HEK293T (cell line): ENCODE results near the gene CBX3.
"Not testable (repeated sequence)": the region's sequence is repeated elsewhere in the genome, so short reads cannot be mapped to it uniquely, and the experiment has no call there.

Source experiments
- CTCF ChIA-PET: fragments of 350-600 bp; formaldehyde crosslinking; extraction: SDS; loops from one replicate; lab custom pipeline; 2021; ENCODE audit warnings: antibody characterized with exemption, inconsistent platforms; lab: Yijun Ruan, JAX
- POLR2A ChIA-PET: fragments of 350-600 bp; formaldehyde crosslinking; extraction: SDS; loops from one replicate; lab custom pipeline; 2020; ENCODE audit warnings: antibody characterized with exemption, inconsistent platforms; lab: Yijun Ruan, JAX
- DNase-seq: peaks from one replicate; pipeline ENCODE4 v3.0.0; 2012; ENCODE audit warnings: mixed read lengths; ENCODE audit errors: extremely low spot score
- ARNT ChIP-seq: fragments of 450-650 bp; IDR thresholded peaks from 2 replicates; pipeline ENCODE4 v1.6.1; 2017; ENCODE audit warnings: mild to moderate bottlenecking
- BHLHE40 ChIP-seq: fragments of 450-650 bp; IDR thresholded peaks from 2 replicates; pipeline ENCODE4 v1.6.1; 2016; ENCODE audit warnings: mild to moderate bottlenecking, moderate library complexity, borderline replicate concordance
- CTBP1 ChIP-seq: fragments of 450-650 bp; IDR thresholded peaks from 2 replicates; pipeline ENCODE4 v1.6.1; 2016; ENCODE audit warnings: borderline replicate concordance
- ELF4 ChIP-seq: fragments of 450-650 bp; IDR thresholded peaks from 2 replicates; pipeline ENCODE4 v1.6.1; 2017; ENCODE audit warnings: antibody characterized with exemption
- FOXA1 ChIP-seq: fragments of 450-650 bp; IDR thresholded peaks from 2 replicates; pipeline ENCODE4 v1.6.1; 2016; ENCODE audit warnings: mild to moderate bottlenecking
- FOXK2 ChIP-seq: fragments of 450-650 bp; IDR thresholded peaks from 2 replicates; pipeline ENCODE4 v1.6.1; 2016; ENCODE audit warnings: mild to moderate bottlenecking
- FOXM1 ChIP-seq: fragments of 450-650 bp; IDR thresholded peaks from 2 replicates; pipeline ENCODE4 v1.6.1; 2017; ENCODE audit warnings: mild to moderate bottlenecking, borderline replicate concordance
- HDGF ChIP-seq: fragments of 450-650 bp; IDR thresholded peaks from 2 replicates; pipeline ENCODE4 v1.6.1; 2017; ENCODE audit warnings: antibody characterized with exemption, borderline replicate concordance
- L3MBTL2 ChIP-seq: fragments of 450-650 bp; conservative IDR thresholded peaks from 2 replicates; pipeline ENCODE4 v1.6.1; 2016; ENCODE audit warnings: mild to moderate bottlenecking
- LEF1 ChIP-seq: fragments of 450-650 bp; IDR thresholded peaks from 2 replicates; pipeline ENCODE4 v1.6.1; 2017; ENCODE audit warnings: mild to moderate bottlenecking, borderline replicate concordance
- NFRKB ChIP-seq: fragments of 450-650 bp; IDR thresholded peaks from 2 replicates; pipeline ENCODE4 v1.6.1; 2016; ENCODE audit warnings: mild to moderate bottlenecking, moderate library complexity
- SP1 ChIP-seq: fragments of 450-650 bp; IDR thresholded peaks from 2 replicates; pipeline ENCODE4 v1.6.1; 2017
- SUZ12 ChIP-seq: fragments of 450-650 bp; IDR thresholded peaks from 2 replicates; pipeline ENCODE4 v1.6.1; 2016; ENCODE audit warnings: mild to moderate bottlenecking
- TARDBP ChIP-seq: fragments of 450-650 bp; IDR thresholded peaks from 2 replicates; pipeline ENCODE4 v1.6.1; 2016
- ZNF384 ChIP-seq: fragments of 450-650 bp; IDR thresholded peaks from 2 replicates; pipeline ENCODE4 v1.6.1; 2016
- TF ChIP-seq, protein P1 (sequence below): fragments of 450-650 bp; IDR thresholded peaks from 2 replicates; pipeline ENCODE4 v1.6.1; 2016

The CBX3 gene

DNA sequence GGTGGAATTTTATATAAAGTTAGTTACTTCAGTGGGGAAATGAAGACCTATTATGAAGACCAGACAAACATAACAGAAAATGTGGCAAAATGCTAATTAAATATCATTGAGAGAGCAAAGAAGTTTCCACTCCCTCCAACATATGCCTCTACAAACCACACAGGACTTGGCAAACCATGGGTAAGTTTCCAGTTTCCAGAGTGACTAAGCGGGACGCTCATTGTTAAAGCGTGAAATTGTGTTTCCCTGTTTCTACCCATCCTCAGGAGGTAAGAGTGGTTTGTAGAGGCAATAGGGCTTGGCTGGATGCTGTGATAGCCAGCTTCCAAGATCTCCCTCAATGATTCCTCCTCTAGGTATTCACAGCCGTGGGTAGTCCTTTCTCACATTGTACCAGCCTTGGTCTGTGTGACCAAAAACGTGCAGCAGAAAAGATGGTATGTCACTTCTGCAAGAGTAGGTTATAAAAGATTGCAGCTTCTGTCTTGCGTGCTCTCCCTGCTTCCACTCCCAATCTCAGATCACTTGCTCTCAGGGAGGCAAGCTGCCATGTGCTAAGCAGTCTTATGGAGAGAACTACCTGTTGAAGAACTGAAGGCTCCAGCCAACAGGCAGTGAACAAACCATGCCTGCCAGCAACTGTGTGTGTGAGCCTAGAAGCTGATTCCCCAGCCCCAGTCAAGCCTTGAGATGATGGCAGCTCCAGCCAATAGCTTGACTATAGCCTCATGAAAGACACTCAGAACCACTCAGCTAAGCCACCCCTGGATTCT lies 35.7 kb downstream of the CBX3 start:
- DNase-seq: no peak
- CTCF ChIA-PET: no interaction called here
- POLR2A ChIA-PET: interaction anchor here (0.8 to 1.2 kb wide), 2 partner anchors 10 to 37 kb away, joined by 3 to 4 read pairs; no protein-coding TSS in a partner anchor
- TF ChIP-seq L3MBTL2 (no peak), SP1 (no peak), FOXA1 (no peak), FOXM1 (no peak), SUZ12 (no peak), BHLHE40 (no peak), HDGF (no peak), ARNT (no peak), ELF4 (no peak), LEF1 (no peak), ZNF384 (no peak)
- TF ChIP-seq, protein P1, sequence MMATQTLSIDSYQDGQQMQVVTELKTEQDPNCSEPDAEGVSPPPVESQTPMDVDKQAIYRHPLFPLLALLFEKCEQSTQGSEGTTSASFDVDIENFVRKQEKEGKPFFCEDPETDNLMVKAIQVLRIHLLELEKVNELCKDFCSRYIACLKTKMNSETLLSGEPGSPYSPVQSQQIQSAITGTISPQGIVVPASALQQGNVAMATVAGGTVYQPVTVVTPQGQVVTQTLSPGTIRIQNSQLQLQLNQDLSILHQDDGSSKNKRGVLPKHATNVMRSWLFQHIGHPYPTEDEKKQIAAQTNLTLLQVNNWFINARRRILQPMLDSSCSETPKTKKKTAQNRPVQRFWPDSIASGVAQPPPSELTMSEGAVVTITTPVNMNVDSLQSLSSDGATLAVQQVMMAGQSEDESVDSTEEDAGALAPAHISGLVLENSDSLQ: no peak

DNA sequence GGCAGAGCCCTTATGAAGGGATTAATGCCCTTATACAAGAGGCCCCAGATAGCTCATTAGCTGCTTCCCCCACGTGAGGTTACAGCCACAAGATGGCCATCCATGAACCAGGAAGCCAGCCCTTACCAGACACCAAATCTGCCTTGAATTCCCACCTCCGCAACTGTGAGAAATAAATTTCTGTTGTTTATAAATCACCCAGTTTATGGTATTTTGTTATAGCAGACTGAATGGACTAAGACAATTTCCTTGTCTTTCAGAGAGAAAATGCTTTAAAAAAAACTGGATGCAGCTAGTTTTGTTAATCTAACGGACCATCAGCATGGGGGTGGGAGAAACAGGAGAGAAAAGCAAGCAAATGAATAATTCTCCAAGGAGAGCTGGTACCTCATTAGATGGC lies 36.5 kb downstream of the CBX3 start:
- POLR2A ChIA-PET: interaction anchor here (0.8 to 1.3 kb wide), 3 partner anchors 11 to 38 kb away, joined by 3 to 4 read pairs (median 3); no protein-coding TSS in a partner anchor
- DNase-seq: no peak
- no peak for TF ChIP-seq FOXA1
- TF ChIP-seq HDGF: no peak
- TF ChIP-seq FOXM1: no peak
- TF ChIP-seq ARNT: no peak
- TF ChIP-seq TARDBP: no peak
- no peak for TF ChIP-seq SUZ12
- TF ChIP-seq, protein P1: no peak
- no peak for TF ChIP-seq NFRKB
- TF ChIP-seq LEF1: no peak
- TF ChIP-seq L3MBTL2: no peak
- TF ChIP-seq FOXK2: no peak
- TF ChIP-seq ELF4: no peak
- no peak for TF ChIP-seq ZNF384
- CTCF ChIA-PET: no interaction called here

DNA sequence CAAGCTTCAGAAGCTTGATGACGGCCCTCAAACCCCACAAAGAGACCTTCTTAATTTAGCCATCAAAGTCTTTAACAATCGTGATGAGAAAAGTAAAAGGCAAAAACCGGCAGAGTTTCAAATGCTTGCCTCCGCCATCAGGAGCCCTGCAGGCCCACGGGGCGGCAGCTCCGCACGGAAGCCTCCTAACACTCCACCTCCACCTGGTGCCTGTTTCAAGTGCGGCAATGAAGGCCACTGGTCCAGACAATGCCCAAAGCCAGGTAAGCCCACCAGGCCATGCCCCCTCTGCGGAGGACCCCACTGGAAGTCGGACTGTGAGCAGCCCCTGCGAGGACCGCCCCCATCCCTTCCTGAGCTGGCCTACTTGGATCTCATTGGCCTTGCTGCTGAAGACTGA lies 43.6 kb downstream of the CBX3 start:
- TF ChIP-seq NFRKB: no peak
- no peak for TF ChIP-seq BHLHE40
- TF ChIP-seq SP1: no peak
- TF ChIP-seq SUZ12: no peak
- no peak for TF ChIP-seq L3MBTL2
- no peak for TF ChIP-seq ELF4
- no peak for TF ChIP-seq HDGF
- no peak for TF ChIP-seq FOXA1
- TF ChIP-seq LEF1: no peak
- no peak for TF ChIP-seq ARNT
- ChIA-PET CTCF (no interaction called here), POLR2A (interaction anchor here (1.2 kb wide), 1 partner anchor 45 kb away, joined by 3 read pairs; the partner anchor contains the start of gene HNRNPA2B1)
- no peak for DNase-seq

DNA sequence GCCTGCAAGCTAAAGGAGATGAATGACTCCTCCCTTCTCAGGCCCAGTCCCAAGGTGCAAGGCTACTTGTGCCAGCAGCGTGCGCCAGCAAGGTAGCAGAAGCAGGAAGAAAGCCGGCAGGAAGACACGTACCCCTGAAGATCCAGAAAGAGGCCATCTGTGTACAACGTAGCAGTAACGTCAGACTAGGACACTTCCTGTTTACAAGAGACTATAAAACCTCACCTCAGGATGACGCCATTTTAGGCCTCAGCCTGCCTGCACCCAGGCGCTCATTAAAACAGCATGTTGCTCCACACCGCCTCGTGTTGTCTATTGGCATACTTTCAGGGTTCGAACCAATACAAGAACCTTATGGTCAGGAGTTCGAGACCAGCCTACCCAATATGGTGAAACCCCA lies 48.7 kb downstream of the CBX3 start:
- POLR2A ChIA-PET: no interaction called here
- CTCF ChIA-PET: no interaction called here

DNA sequence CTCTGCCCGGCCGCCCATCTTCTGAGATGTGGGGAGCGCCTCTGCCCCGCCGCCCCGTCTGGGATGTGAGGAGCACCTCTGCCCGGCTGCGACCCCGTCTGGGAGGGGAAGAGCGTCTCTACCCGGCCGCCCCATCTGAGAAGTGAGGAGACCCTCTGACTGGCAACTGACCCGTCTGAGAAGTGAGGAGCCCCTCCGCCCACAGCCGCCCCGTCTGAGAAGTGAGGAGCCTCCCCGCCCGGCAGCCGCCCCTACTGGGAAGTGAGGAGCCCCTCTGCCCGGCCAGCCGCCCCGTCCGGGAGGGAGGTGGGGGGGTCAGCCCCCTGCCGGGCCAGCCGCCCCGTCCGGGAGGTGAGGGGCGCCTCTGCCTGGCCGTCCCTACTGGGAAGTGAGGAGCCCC lies 60.3 kb downstream of the CBX3 start:
- DNase-seq, CTCF ChIA-PET, POLR2A ChIA-PET: not testable (repeated sequence)

More for the DNA sequence above, 48.7 kb downstream of the CBX3 start:
- TF ChIP-seq, protein P1: no peak
- TF ChIP-seq SUZ12 (no peak), SP1 (no peak), NFRKB (no peak), HDGF (no peak), LEF1 (no peak), FOXK2 (no peak), FOXA1 (no peak), ARNT (no peak), ELF4 (no peak), FOXM1 (no peak), CTBP1 (no peak), TARDBP (no peak), ZNF384 (no peak), BHLHE40 (no peak), L3MBTL2 (no peak)
- DNase-seq: no peak
